ENCODE measurements around the gene CRIP1. TPM values are rescaled to one million over a fixed set of nuclear protein-coding genes. Genes with fewer than 3 reads are reported as not detected.

CRIP1 gene
- total and polyA plus RNA-seq, 2 donors (not counting 1 experiment from before 2014, with no cell fraction given), result 210 to 563 TPM

DNA sequence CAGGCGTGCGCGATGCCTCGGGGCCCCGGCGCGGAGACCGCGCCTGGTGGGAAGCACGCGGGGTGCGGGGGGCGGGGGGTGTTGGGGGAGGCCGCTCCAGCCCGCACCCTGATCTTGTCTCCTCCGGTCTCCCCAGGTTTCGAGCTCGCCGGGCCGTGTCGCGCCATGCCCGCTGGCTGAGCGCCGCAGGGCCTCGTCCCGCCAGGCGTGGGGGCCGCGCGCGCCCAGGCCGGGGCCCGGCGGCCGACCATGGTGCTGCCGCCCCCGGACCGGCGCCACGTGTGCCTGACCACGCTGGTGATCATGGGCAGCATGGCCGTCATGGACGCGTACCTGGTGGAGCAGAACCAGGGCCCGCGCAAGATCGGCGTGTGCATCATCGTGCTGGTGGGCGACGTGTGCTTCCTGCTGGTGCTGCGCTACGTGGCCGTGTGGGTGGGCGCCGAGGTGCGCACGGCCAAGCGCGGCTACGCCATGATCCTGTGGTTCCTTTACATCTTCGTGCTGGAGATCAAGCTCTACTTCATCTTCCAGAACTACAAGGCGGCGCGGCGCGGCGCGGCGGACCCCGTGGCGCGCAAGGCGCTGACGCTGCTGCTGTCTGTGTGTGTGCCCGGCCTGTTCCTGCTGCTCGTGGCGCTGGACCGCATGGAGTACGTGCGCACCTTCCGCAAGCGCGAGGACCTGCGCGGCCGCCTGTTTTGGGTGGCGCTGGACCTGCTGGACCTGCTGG, 42.1 kb downstream of the CRIP1 start:
- H4K20me1 ChIP-seq (ENCODE audit: control insufficient read depth, insufficient read depth, low read length, poor library complexity, severe bottlenecking), result peaks cover 14% of the 10 kb centered on the region
- POLR2A ChIA-PET, result interaction anchor here (0.6 kb wide), 1 partner anchor 27 kb away, joined by 4 read pairs; no protein-coding TSS in a partner anchor
- peaks cover 0 to 48% (median 9%) of the 10 kb centered on the region in 4 experiments for H3K27me3 ChIP-seq (replicated peaks in 1 of 4; ENCODE audit: control extremely low read depth in 1 of 4, control insufficient read depth in 3 of 4, insufficient read depth in 4 of 4, low read length in 3 of 4)
- Mint-ChIP-seq H3K27me3 (no peaks in the 10 kb centered on the region), H3K27ac (peak overlapping the region; percentile 78), H3K9me3 (ENCODE audit: insufficient read depth) (no peaks in the 10 kb centered on the region), H3K4me3 (peak overlapping the region; percentile 87), H3K4me1 (peaks cover 57% of the 10 kb centered on the region)
- peak overlapping the region; percentile 76 for H3K9ac ChIP-seq (ENCODE audit: low read length)
- peak overlapping the region; percentile 1 to 66 (median 58) for H3K4me3 ChIP-seq (ENCODE audit: control extremely low read depth in 1 of 5, extremely low read depth in 1 of 5, insufficient read depth in 1 of 5, low read depth in 2 of 5, low read length in 4 of 5)
- DNase-seq (peak; percentile 69), ATAC-seq (ENCODE audit: low read depth) (no peak)
- H3K4me2 ChIP-seq (replicated peaks; ENCODE audit: low read depth, low read length, poor library complexity, severe bottlenecking), result peak overlapping the region; percentile 100
- peaks cover 64 to 71% of the 10 kb centered on the region in 2 donors for H3K4me1 ChIP-seq (ENCODE audit: control insufficient read depth in 2 of 2, insufficient read depth in 2 of 2, low read length in 2 of 2)
- WGBS (ENCODE audit: insufficient coverage), result 21% methylated on average over 83 of the region's 89 CpGs
- H3K27ac ChIP-seq (ENCODE audit: low read length in 2 of 2), result no peak overlapping the region
- H2AFZ ChIP-seq (ENCODE audit: insufficient read depth, low read depth, low read length, poor library complexity, severe bottlenecking), result peak overlapping the region; percentile 93
- H3K9me3 ChIP-seq (ENCODE audit: control extremely low read depth in 1 of 3, control insufficient read depth in 2 of 3, insufficient read depth in 1 of 3, low read length in 2 of 3), result peaks cover 0 to 21% (median 0%) of the 10 kb centered on the region in 3 donors
- no peaks in the 10 kb centered on the region for H3K36me3 ChIP-seq (replicated peaks in 1 of 2; ENCODE audit: control extremely low read depth in 1 of 2, control insufficient read depth in 1 of 2, extremely low read depth in 1 of 2, insufficient read depth in 2 of 2, low read length in 1 of 2)
- intact Hi-C loops (cut with micrococcal nuclease), result loop anchor here (1.0 to 5.0 kb wide), 4 partner anchors 37 to 438 kb away; partner anchors contain the start of gene TEDC1
- no peaks in the 10 kb centered on the region for H3K79me2 ChIP-seq (ENCODE audit: control insufficient read depth, insufficient read depth, low read length)
- TF ChIP-seq, protein P1, sequence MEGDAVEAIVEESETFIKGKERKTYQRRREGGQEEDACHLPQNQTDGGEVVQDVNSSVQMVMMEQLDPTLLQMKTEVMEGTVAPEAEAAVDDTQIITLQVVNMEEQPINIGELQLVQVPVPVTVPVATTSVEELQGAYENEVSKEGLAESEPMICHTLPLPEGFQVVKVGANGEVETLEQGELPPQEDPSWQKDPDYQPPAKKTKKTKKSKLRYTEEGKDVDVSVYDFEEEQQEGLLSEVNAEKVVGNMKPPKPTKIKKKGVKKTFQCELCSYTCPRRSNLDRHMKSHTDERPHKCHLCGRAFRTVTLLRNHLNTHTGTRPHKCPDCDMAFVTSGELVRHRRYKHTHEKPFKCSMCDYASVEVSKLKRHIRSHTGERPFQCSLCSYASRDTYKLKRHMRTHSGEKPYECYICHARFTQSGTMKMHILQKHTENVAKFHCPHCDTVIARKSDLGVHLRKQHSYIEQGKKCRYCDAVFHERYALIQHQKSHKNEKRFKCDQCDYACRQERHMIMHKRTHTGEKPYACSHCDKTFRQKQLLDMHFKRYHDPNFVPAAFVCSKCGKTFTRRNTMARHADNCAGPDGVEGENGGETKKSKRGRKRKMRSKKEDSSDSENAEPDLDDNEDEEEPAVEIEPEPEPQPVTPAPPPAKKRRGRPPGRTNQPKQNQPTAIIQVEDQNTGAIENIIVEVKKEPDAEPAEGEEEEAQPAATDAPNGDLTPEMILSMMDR (IDR thresholded peaks at IDR 0.05), result no peak
- TF ChIP-seq EZH2 (IDR thresholded peaks at IDR 0.05; ENCODE audit: borderline replicate concordance, insufficient read depth, low read depth, low read length, poor library complexity, severe bottlenecking), result no peak
- CTCF ChIA-PET, result interaction anchor here (1.0 to 2.4 kb wide), 9 partner anchors 39 to 324 kb away, joined by 3 to 16 read pairs (median 4); no protein-coding TSS in a partner anchor

DNA sequence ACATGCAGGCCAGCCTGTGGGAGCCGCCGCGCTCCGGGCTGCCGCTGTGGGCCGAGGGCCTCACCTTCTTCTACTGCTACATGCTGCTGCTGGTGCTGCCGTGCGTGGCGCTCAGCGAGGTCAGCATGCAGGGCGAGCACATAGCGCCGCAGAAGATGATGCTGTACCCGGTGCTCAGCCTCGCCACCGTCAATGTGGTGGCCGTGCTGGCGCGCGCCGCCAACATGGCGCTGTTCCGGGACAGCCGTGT, 42.6 kb downstream of the CRIP1 start:
- H3K4me3 Mint-ChIP-seq, result peak overlapping the region; percentile 87
- Histone ChIP-seq H3K9ac (ENCODE audit: low read length) (peak overlapping the region; percentile 76), H3K79me2 (ENCODE audit: control insufficient read depth, insufficient read depth, low read length) (no peaks in the 10 kb centered on the region), H3K4me2 (replicated peaks; ENCODE audit: low read depth, low read length, poor library complexity, severe bottlenecking) (peak overlapping the region; percentile 100), H3K27ac (ENCODE audit: low read length in 2 of 2) (no peak overlapping the region), H3K9me3 (ENCODE audit: control extremely low read depth in 1 of 3, control insufficient read depth in 2 of 3, insufficient read depth in 1 of 3, low read length in 2 of 3) (peaks cover 0 to 21% (median 0%) of the 10 kb centered on the region in 3 donors), H3K4me3 (ENCODE audit: control extremely low read depth in 1 of 5, extremely low read depth in 1 of 5, insufficient read depth in 1 of 5, low read depth in 2 of 5, low read length in 4 of 5) (peak overlapping the region in 4 of 5 experiments; percentile 1 to 61 (median 50)), H2AFZ (ENCODE audit: insufficient read depth, low read depth, low read length, poor library complexity, severe bottlenecking) (peak overlapping the region; percentile 93), H3K36me3 (replicated peaks in 1 of 2; ENCODE audit: control extremely low read depth in 1 of 2, control insufficient read depth in 1 of 2, extremely low read depth in 1 of 2, insufficient read depth in 2 of 2, low read length in 1 of 2) (no peaks in the 10 kb centered on the region), H4K20me1 (ENCODE audit: control insufficient read depth, insufficient read depth, low read length, poor library complexity, severe bottlenecking) (peaks cover 14% of the 10 kb centered on the region), H3K4me1 (ENCODE audit: control insufficient read depth in 2 of 2, insufficient read depth in 2 of 2, low read length in 2 of 2) (peaks cover 64 to 71% of the 10 kb centered on the region in 2 donors), H3K27me3 (replicated peaks in 1 of 4; ENCODE audit: control extremely low read depth in 1 of 4, control insufficient read depth in 3 of 4, insufficient read depth in 4 of 4, low read length in 3 of 4) (peaks cover 0 to 48% (median 9%) of the 10 kb centered on the region in 4 experiments)
- no peak for DNase-seq
- H3K4me1 Mint-ChIP-seq, result peaks cover 61% of the 10 kb centered on the region
- ATAC-seq (ENCODE audit: low read depth), result no peak
- peak overlapping the region; percentile 78 for H3K27ac Mint-ChIP-seq
- 32% methylated on average over 24 of the region's 24 CpGs for WGBS (ENCODE audit: insufficient coverage)
- CTCF ChIA-PET, result interaction anchor here (1.4 to 2.4 kb wide), 4 partner anchors 39 to 158 kb away, joined by 4 to 16 read pairs (median 10); no protein-coding TSS in a partner anchor
- intact Hi-C loops (cut with micrococcal nuclease), result loop anchor here (2.0 to 5.0 kb wide), 3 partner anchors 80 to 438 kb away; no protein-coding TSS in a partner anchor
- TF ChIP-seq, protein P1 (IDR thresholded peaks at IDR 0.05), result no peak
- TF ChIP-seq EZH2 (IDR thresholded peaks at IDR 0.05; ENCODE audit: borderline replicate concordance, insufficient read depth, low read depth, low read length, poor library complexity, severe bottlenecking), result no peak
- no peaks in the 10 kb centered on the region for H3K27me3 Mint-ChIP-seq
- POLR2A ChIA-PET, result no interaction called here
- H3K9me3 Mint-ChIP-seq (ENCODE audit: insufficient read depth), result no peaks in the 10 kb centered on the region
